ENCODE results near the gene SNX5. TPM values are rescaled to one million over a fixed set of nuclear protein-coding genes. Genes with fewer than 3 reads are reported as not detected.

The SNX5 gene
- total RNA-seq, 2 experiments from 2014 or later = 58.3 to 60.3 TPM

DNA sequence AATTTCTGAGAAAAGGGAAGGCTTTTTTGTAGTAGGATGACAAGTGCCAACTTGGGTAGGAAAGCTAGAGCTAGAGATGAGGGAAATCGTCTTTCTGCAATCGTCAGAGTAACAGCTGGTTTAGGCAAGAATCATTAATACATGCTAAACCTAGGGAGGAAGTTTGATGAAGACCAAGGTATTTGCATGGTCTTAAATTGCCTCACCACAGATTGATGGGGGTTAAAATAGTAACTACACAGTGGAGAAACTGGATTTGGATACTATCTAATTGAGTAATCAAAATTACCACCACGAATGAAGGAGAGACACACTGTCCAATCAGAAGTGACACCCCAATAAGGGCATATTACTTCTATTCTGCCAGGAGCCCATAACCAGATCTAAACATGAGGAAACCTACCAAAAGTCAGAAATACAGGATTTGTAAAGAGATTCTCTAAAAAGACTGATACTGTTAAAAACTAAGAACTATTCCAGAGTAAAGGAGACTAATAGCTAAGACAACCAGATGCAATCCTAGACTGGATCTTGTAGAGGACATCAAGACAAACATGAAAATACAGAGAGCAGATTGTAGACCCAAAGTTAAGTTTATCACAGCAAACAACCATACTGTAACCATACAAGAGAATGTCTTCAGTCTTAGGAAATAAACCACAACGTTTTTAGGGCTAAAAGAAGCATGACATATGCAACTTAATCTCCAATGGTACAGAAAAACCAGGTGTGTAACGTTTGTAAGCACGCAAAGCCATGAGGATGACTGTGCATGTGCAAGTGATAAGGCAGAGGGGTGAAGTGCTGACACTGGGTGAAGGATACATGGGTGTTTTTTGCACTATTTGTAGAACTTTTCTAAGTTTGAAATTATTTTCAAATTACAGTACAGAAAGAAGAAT, 21.8 kb downstream of the SNX5 start:
- H3K36me3 ChIP-seq (ENCODE audit: insufficient read depth, low read length) = peaks cover 90% of the 10 kb centered on the region
- H3K4me1 Mint-ChIP-seq (ENCODE audit: low read depth) = no peaks in the 10 kb centered on the region
- TF ChIP-seq, protein P1, sequence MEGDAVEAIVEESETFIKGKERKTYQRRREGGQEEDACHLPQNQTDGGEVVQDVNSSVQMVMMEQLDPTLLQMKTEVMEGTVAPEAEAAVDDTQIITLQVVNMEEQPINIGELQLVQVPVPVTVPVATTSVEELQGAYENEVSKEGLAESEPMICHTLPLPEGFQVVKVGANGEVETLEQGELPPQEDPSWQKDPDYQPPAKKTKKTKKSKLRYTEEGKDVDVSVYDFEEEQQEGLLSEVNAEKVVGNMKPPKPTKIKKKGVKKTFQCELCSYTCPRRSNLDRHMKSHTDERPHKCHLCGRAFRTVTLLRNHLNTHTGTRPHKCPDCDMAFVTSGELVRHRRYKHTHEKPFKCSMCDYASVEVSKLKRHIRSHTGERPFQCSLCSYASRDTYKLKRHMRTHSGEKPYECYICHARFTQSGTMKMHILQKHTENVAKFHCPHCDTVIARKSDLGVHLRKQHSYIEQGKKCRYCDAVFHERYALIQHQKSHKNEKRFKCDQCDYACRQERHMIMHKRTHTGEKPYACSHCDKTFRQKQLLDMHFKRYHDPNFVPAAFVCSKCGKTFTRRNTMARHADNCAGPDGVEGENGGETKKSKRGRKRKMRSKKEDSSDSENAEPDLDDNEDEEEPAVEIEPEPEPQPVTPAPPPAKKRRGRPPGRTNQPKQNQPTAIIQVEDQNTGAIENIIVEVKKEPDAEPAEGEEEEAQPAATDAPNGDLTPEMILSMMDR (IDR thresholded peaks at IDR 0.05) = no peak
- no peaks in the 10 kb centered on the region for H3K27me3 Mint-ChIP-seq
- intact Hi-C loops (cut with DNase I, micrococcal nuclease) = no loop called here
- H3K27me3 ChIP-seq (ENCODE audit: control insufficient read depth in 1 of 2, insufficient read depth in 2 of 2, low read length in 2 of 2) = no peaks in the 10 kb centered on the region
- H3K9me3 Mint-ChIP-seq = no peaks in the 10 kb centered on the region
- ChIA-PET CTCF (no interaction called here), POLR2A (no interaction called here)
- H3K4me3 Mint-ChIP-seq = no peak overlapping the region
- H3K27ac ChIP-seq (ENCODE audit: low read depth in 1 of 2, low read length in 2 of 2) = no peak overlapping the region
- H3K9me3 ChIP-seq (ENCODE audit: control insufficient read depth in 1 of 2, insufficient read depth in 1 of 2, low read length in 2 of 2) = no peaks in the 10 kb centered on the region
- ATAC-seq (ENCODE audit: poor library complexity) = no peak
- H3K36me3 Mint-ChIP-seq (ENCODE audit: low read depth) = peaks cover 99% of the 10 kb centered on the region
- H3K4me3 ChIP-seq (ENCODE audit: low read length) = no peak overlapping the region
- no peak for DNase-seq
- H3K4me1 ChIP-seq (ENCODE audit: insufficient read depth, low read length) = no peaks in the 10 kb centered on the region
- H3K27ac Mint-ChIP-seq = no peak overlapping the region

DNA sequence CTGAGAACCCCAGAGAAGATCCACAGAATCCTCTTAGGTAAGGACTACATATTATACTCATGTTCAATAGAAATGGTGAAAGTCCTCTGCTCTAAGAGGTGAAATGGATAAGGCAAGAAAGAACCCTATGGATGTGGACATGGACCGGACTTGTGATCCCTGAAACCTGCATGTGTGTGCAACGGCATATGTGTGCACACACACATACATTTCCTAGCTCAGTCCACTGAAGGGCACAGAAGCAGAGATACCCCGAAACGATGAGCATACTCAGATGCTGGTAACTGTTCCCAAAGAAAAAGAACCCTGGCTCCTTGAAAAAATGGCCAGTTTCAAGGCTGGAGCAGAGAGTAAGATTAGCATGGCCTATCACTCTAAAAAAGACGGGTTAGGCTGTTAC, 22.6 kb downstream of the SNX5 start:
- Mint-ChIP-seq H3K36me3 (ENCODE audit: low read depth) (peaks cover 99% of the 10 kb centered on the region), H3K9me3 (no peaks in the 10 kb centered on the region), H3K27me3 (no peaks in the 10 kb centered on the region), H3K4me1 (ENCODE audit: low read depth) (no peaks in the 10 kb centered on the region), H3K4me3 (no peak overlapping the region), H3K27ac (no peak overlapping the region)
- Histone ChIP-seq H3K36me3 (ENCODE audit: insufficient read depth, low read length) (peaks cover 89% of the 10 kb centered on the region), H3K27ac (ENCODE audit: low read depth in 1 of 2, low read length in 2 of 2) (no peak overlapping the region), H3K4me3 (ENCODE audit: low read length) (no peak overlapping the region), H3K9me3 (ENCODE audit: control insufficient read depth in 1 of 2, insufficient read depth in 1 of 2, low read length in 2 of 2) (no peaks in the 10 kb centered on the region), H3K4me1 (ENCODE audit: insufficient read depth, low read length) (no peaks in the 10 kb centered on the region), H3K27me3 (ENCODE audit: control insufficient read depth in 1 of 2, insufficient read depth in 2 of 2, low read length in 2 of 2) (no peaks in the 10 kb centered on the region)
- TF ChIP-seq, protein P1 (IDR thresholded peaks at IDR 0.05) = no peak
- ATAC-seq (ENCODE audit: poor library complexity) (no peak), DNase-seq (no peak)
- ChIA-PET CTCF (no interaction called here), POLR2A (no interaction called here)
- intact Hi-C loops (cut with DNase I, micrococcal nuclease) = no loop called here

DNA sequence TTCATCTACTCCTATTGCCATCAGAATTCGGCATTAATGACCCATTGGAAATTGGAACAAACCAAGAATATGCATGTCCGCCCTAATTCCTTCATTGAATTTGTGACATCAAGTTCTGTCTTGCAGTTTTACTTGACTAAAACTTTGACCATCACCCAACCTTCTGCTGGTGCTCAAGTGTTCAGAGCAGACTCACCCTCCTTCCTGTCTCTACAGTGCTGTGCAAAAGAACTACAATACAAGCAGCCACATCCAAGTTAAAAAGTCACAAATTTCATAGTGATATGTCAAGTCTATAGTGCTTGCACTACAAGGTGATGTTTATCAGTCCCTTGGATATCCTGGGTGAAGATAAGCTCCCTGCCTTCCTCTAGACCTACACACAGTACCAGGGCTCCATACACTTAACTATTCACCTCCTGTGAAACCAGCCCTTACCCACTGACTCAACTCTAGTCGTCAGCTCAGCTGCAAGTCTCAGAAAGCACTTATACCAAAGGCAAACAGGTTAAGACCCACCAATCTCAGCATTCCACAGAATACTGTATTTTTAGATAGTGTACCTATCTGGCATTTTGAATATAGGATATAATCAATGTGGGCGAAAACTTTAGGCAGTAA, 23.6 kb downstream of the SNX5 start:
- no peaks in the 10 kb centered on the region for H3K27me3 Mint-ChIP-seq
- intact Hi-C loops (cut with DNase I, micrococcal nuclease) = no loop called here
- CTCF ChIA-PET = no interaction called here
- ATAC-seq (ENCODE audit: poor library complexity) = no peak
- Histone ChIP-seq H3K27me3 (ENCODE audit: control insufficient read depth in 1 of 2, insufficient read depth in 2 of 2, low read length in 2 of 2) (no peaks in the 10 kb centered on the region), H3K36me3 (ENCODE audit: insufficient read depth, low read length) (peaks cover 81% of the 10 kb centered on the region), H3K27ac (ENCODE audit: low read depth in 1 of 2, low read length in 2 of 2) (no peak overlapping the region), H3K4me3 (ENCODE audit: low read length) (no peak overlapping the region), H3K9me3 (ENCODE audit: control insufficient read depth in 1 of 2, insufficient read depth in 1 of 2, low read length in 2 of 2) (no peaks in the 10 kb centered on the region), H3K4me1 (ENCODE audit: insufficient read depth, low read length) (no peaks in the 10 kb centered on the region)
- TF ChIP-seq, protein P1 (IDR thresholded peaks at IDR 0.05) = no peak
- no peaks in the 10 kb centered on the region for H3K4me1 Mint-ChIP-seq (ENCODE audit: low read depth)
- H3K36me3 Mint-ChIP-seq (ENCODE audit: low read depth) = peaks cover 96% of the 10 kb centered on the region
- H3K9me3 Mint-ChIP-seq = no peaks in the 10 kb centered on the region
- H3K4me3 Mint-ChIP-seq = no peak overlapping the region
- POLR2A ChIA-PET = no interaction called here
- H3K27ac Mint-ChIP-seq = no peak overlapping the region
- no peak for DNase-seq
